Esophagus squamous epithelium (tissue), 5 donors: ENCODE data around the gene BCAR1. TPM values are rescaled to one million over a fixed set of nuclear protein-coding genes. Genes with fewer than 3 reads are reported as not detected.

Source experiments
- DNase-seq: peaks from one replicate; lab custom pipeline; 2025; lab: John Stamatoyannopoulos, UW
- H3K27ac ChIP-seq, 4 donors: fragments of 200-600 bp; sonication (generic); one replicate each; pipeline ENCODE4 v1.5.1; 2016 to 2019; ENCODE audit warnings: mild to moderate bottlenecking in 1 of 4
- H3K27me3 ChIP-seq, 4 donors: fragments of 200-600 bp; sonication (generic); 1 replicate in 3 of 4; 2 replicates in 1 of 4; pipeline versions ENCODE4 v1.5.1 to v1.6.0; 2017 to 2021; ENCODE audit warnings: antibody characterized with exemption in 1 of 4
- H3K36me3 ChIP-seq, 3 donors: fragments of 200-600 bp; sonication (generic); one replicate each; pipeline ENCODE4 v1.5.1; 2016 to 2019
- H3K4me1 ChIP-seq, 3 donors: fragments of 200-600 bp; sonication (generic); one replicate each; pipeline ENCODE4 v1.5.1; 2017 to 2019
- H3K4me3 ChIP-seq, 4 donors: fragments of 200-600 bp; sonication (generic); 1 replicate in 3 of 4; 2 replicates in 1 of 4; pipeline ENCODE4 v1.5.1; 2016 to 2019; ENCODE audit warnings: mild to moderate bottlenecking in 2 of 4, moderate library complexity in 1 of 4
- H3K9me3 ChIP-seq, 3 donors: fragments of 200-600 bp; sonication (generic); one replicate each; pipeline ENCODE4 v1.5.1; 2016 to 2019
- POLR2A ChIP-seq, 4 donors: fragments of 450-650 bp; IDR thresholded peaks; one replicate each; pipeline ENCODE4 v1.6.1; 2017; ENCODE audit warnings: antibody characterized with exemption in 4 of 4, mild to moderate bottlenecking in 4 of 4, moderate library complexity in 3 of 4
- WGBS, 2 donors: methylation state at CpG; one replicate each; pipeline ENCODE4 v1.1.5; 2018; 5-methylcytosine and 5-hydroxymethylcytosine counted together
- intact Hi-C: fragments of 100-400 bp; cut with DNase I; formaldehyde crosslinking; loops from one replicate; pipeline ENCODE4 v1.15.0; 2022
- total RNA-seq, 4 donors: library from RNA; depleted of rRNA; stranded (reverse); fragments of >200 nt; gene quantifications; one replicate each; pipeline ENCODE4 v1.1.0, GENCODE V29; 2016
- TF ChIP-seq, protein P1 (sequence below), 6 experiments: fragments of 450-650 bp in 4 of 6; fragments of 200-600 bp in 2 of 6; sonication (generic) in 2 of 6; IDR thresholded peaks; one replicate each; pipeline ENCODE4 v1.5.1; 2016 to 2019; ENCODE audit warnings: antibody characterized with exemption in 6 of 6, mild to moderate bottlenecking in 4 of 6, moderate library complexity in 4 of 6
- donor health status: DM: yes; HTN: yes; CAD: no.

BCAR1 gene
- total RNA-seq, 4 donors from 2014 or later, result 26.8 to 51.9 (median 32.1) TPM

DNA sequence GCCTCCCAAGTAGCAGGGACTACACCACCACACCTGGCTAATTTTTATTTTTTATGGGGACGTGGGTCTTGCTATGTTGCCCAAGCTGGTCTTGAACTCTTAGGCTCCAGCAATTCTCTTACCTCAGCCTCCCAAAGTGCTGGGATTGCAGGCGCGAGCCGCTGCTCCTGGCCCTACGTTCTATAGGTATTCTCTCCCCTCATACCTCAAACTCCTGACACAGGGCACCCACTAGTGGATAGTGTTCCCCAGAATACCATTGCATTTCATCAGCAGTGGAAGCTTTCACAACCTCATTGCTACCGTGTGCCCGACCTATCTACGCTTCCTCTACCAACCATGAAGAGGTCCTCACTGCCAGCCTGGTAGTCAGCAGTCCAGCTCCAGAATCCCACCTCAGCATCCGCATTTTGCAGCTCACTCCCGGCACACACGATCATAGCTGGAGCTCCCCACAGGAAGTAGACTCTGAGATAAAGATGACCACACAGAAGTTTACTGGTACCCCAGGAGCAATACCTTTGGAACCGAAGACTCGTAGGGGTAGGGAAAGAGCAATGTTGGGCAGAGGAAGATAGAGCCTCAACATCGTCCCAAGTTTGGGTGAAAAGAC lies 53.8 kb downstream of the BCAR1 start:
- Histone ChIP-seq H3K9me3 (no peaks in the 10 kb centered on the region), H3K4me1 (peaks cover 0 to 24% (median 4%) of the 10 kb centered on the region in 3 donors), H3K4me3 (no peak overlapping the region), H3K27ac (no peak overlapping the region), H3K27me3 (peaks cover 0 to 55% (median 0%) of the 10 kb centered on the region in 4 donors), H3K36me3 (no peaks in the 10 kb centered on the region)
- intact Hi-C loops, result no loop called here
- 39 to 69% methylated on average over 9 to 13 of the region's 14 CpGs for WGBS, 2 donors
- TF ChIP-seq, protein P1, sequence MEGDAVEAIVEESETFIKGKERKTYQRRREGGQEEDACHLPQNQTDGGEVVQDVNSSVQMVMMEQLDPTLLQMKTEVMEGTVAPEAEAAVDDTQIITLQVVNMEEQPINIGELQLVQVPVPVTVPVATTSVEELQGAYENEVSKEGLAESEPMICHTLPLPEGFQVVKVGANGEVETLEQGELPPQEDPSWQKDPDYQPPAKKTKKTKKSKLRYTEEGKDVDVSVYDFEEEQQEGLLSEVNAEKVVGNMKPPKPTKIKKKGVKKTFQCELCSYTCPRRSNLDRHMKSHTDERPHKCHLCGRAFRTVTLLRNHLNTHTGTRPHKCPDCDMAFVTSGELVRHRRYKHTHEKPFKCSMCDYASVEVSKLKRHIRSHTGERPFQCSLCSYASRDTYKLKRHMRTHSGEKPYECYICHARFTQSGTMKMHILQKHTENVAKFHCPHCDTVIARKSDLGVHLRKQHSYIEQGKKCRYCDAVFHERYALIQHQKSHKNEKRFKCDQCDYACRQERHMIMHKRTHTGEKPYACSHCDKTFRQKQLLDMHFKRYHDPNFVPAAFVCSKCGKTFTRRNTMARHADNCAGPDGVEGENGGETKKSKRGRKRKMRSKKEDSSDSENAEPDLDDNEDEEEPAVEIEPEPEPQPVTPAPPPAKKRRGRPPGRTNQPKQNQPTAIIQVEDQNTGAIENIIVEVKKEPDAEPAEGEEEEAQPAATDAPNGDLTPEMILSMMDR (IDR thresholded peaks at IDR 0.05), result no peak
- no peak for TF ChIP-seq POLR2A (IDR thresholded peaks at IDR 0.05)
- no peak for DNase-seq

DNA sequence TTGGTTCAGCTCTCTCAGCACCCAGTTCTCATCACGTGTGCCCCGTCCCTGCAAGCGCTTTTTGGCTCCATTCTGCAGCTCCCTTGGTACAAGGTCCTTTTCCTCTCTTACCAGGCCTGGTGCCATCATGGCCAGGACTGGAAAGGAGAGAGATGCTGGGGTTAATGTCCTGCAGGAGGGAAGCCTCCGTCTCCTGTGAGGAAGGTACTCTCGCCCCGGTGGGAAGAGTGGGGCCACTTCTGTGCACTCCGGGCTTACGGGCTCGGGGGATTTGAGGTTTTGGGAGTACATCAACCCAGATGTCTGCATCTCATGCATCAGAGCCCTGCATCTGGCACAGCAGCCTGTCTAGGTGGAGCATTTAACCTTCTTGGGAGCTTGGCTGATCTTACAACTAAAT lies 54.6 kb downstream of the BCAR1 start:
- H3K4me3 ChIP-seq, result no peak overlapping the region
- peaks cover 0 to 62% (median 0%) of the 10 kb centered on the region in 4 donors for H3K27me3 ChIP-seq
- no peak for DNase-seq
- H3K9me3 ChIP-seq, result no peaks in the 10 kb centered on the region
- intact Hi-C loops, result no loop called here
- H3K27ac ChIP-seq, result no peak overlapping the region
- H3K36me3 ChIP-seq, result no peaks in the 10 kb centered on the region
- WGBS, 2 donors, result 71 to 76% methylated on average over 5 to 8 of the region's 9 CpGs
- TF ChIP-seq POLR2A (IDR thresholded peaks at IDR 0.05), result no peak
- TF ChIP-seq, protein P1 (IDR thresholded peaks at IDR 0.05), result no peak
- H3K4me1 ChIP-seq, result peaks cover 0 to 29% (median 4%) of the 10 kb centered on the region in 3 donors

DNA sequence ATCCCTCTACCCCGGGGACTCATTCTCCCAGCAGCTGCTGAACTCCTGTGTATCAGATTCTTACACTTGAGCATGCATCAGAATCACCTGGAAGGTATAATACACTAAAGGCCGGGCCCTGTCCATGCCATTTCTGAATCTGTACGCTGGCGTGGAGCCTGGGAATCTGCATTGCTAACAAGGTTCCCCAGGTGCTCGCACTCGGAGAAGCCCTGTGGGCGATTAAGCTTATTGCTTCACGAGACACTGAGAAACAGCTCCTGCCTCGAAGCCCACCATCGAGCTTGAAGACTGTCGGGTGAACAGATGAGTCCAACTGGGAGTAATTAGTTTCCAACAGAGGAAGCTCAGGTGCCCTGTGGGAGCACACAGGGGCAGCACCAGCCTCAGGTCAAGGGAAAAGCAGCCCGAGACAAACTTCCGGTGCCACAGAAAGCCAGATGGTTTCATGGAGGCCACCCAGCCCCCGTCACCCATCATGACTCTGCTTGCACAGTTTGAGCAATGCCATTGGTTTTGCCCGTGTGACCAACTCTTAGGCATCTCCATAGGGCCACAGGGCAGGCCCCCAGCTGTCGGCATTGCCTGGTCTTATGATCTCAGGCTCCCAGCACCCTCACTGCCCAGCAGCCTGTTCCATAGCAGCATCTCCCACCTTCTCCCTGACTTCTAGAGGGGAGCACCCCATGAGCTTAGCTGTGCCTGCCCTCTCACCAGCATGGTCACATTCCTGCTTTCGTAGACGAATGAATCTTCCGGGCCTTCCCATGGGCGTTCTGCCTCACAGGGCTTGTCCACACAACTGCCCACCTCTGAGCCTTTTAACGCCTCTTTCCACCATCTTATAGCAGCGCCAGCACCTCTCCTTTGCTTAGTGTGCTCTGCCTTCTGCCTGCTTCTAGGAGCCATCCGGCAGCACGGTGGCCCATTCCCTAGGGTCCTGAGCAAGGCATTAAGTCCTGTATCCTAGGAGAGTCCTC lies 55.3 kb downstream of the BCAR1 start:
- no peak for DNase-seq
- intact Hi-C loops, result no loop called here

DNA sequence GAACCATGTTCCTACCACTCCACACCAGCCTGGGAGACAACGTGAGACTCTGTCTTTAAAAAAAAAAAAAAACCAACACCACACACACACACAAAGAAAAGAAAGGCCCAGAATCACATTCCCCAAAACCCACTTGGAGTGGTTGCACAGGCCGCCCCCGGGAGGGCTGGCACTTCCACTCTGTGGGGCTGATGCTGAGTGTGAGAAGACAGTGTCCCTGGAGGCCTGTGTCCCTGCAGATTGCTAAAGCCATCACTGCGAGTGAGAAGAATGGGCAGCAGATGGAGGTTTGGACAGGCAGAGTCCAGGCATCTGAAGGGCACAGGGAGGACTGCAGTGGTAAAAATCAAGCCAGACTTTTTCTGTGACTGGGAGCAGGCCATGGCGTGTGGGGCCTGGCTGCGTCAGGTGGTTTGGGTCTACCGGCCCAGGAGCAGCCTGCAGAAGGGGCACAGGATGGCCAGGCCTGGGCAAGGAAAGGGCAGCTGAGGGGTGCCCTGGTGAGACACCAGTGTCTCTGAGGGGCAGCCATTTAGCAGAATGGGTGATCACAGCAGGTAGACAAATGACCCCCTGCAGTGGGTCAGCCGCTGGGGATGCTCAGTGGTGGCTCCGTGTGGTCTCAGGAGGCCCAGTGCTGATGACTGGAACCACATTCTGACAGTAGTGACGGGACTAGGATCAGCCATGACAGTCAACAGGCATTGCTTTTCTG lies 57.5 kb downstream of the BCAR1 start:
- WGBS, 2 donors, result 68 to 91% methylated on average over 4 to 9 of the region's 10 CpGs
- Histone ChIP-seq H3K36me3 (no peaks in the 10 kb centered on the region), H3K9me3 (no peaks in the 10 kb centered on the region), H3K4me3 (no peak overlapping the region), H3K4me1 (peaks cover 0 to 27% (median 4%) of the 10 kb centered on the region in 3 donors), H3K27ac (no peak overlapping the region), H3K27me3 (peaks cover 0 to 79% (median 0%) of the 10 kb centered on the region in 4 donors)
- no peak for TF ChIP-seq POLR2A (IDR thresholded peaks at IDR 0.05)
- TF ChIP-seq, protein P1 (IDR thresholded peaks at IDR 0.05), result no peak
- intact Hi-C loops, result no loop called here
- no peak for DNase-seq

More for the DNA sequence above, 55.3 kb downstream of the BCAR1 start:
- Histone ChIP-seq H3K36me3 (no peaks in the 10 kb centered on the region), H3K27me3 (peaks cover 0 to 69% (median 0%) of the 10 kb centered on the region in 4 donors), H3K27ac (no peak overlapping the region), H3K9me3 (no peaks in the 10 kb centered on the region), H3K4me3 (no peak overlapping the region), H3K4me1 (peaks cover 0 to 29% (median 4%) of the 10 kb centered on the region in 3 donors)
- WGBS, 2 donors, result 79 to 84% methylated on average over 13 to 17 of the region's 24 CpGs
- no peak for TF ChIP-seq POLR2A (IDR thresholded peaks at IDR 0.05)
- TF ChIP-seq, protein P1 (IDR thresholded peaks at IDR 0.05), result no peak
